Measurements from ENCODE around the gene ETV3. TPM values are rescaled to one million over a fixed set of nuclear protein-coding genes. Genes with fewer than 3 reads are reported as not detected.

Gene ETV3
- total and polyA plus RNA-seq, 10 of the 15 experiments (the other 5 are each of a cell fraction or from before 2014, with no cell fraction given), result 1.7 to 13.8 (median 7.2) TPM

DNA sequence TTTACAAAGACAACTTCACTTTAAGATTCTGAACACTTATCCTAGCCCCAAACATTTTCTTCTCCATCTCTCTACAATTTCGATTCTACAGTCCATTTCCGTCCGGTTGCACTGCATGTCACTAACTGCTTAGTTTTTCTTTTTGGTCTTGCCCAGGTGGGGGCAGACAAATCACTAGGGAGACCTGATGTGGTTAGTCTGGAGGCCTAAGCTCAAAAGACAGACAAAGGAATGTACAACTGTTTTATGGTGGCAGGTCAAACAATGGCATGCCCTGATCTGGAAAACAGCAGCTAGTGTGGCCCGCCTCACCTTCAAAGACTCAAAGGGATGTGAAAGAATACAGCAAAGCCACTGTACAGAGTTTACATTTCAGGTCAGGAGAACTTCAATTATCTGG lies 3.8 kb downstream of the ETV3 start:
- in situ Hi-C loops (cut with MboI), result no loop called here
- DNase-seq (ENCODE audit: low read depth, low spot score) (no peak), FAIRE-seq (no peak), ATAC-seq (no peak)
- H2AFZ ChIP-seq (ENCODE audit: control insufficient read depth, low read depth, low read length), result no peak overlapping the region
- H3K79me2 ChIP-seq (ENCODE audit: control insufficient read depth, insufficient read depth, low read length), result peaks cover 29% of the 10 kb centered on the region
- H3K36me3 ChIP-seq (ENCODE audit: control insufficient read depth in 2 of 2, insufficient read depth in 2 of 2, low read length in 1 of 2), result peaks cover 4 to 11% of the 10 kb centered on the region in 2 experiments
- no peaks in the 10 kb centered on the region; the same call in 1 of the 2 replicates for H4K20me1 ChIP-seq (ENCODE audit: control insufficient read depth, insufficient read depth)
- BruUV-seq (replicated peaks), result no TSS peak
- SMC1A ChIA-PET (ENCODE audit: uncharacterized antibody, unreplicated experiment), result interaction anchor here (1.2 to 8.3 kb wide), 5 partner anchors 13 to 47 kb away, joined by 3 to 65 read pairs (median 17); no protein-coding TSS in a partner anchor
- peaks cover 9% of the 10 kb centered on the region; the same call in 1 of the 2 replicates for H3K4me1 ChIP-seq (ENCODE audit: control insufficient read depth, insufficient read depth, low read length)
- 100% methylated on average over 4 of the region's 4 CpGs for WGBS (ENCODE audit: insufficient coverage, insufficient replicate concordance, low lambda C conversion rate, missing lambda C conversion rate)
- no peak overlapping the region for H3K4me2 ChIP-seq (ENCODE audit: control insufficient read depth, insufficient read depth)
- no peak overlapping the region for H3K27ac ChIP-seq (ENCODE audit: control insufficient read depth, insufficient read depth)
- no peaks in the 10 kb centered on the region for H3K9me3 ChIP-seq (replicated peaks; ENCODE audit: control insufficient read depth, insufficient read depth, low read length)
- CTCF ChIA-PET, result interaction anchor here (0.5 to 5.3 kb wide), 8 partner anchors 10 to 408 kb away, joined by 3 to 74 read pairs (median 4); no protein-coding TSS in a partner anchor
- TF ChIP-seq IRF5 (IDR thresholded peaks at IDR 0.05; ENCODE audit: borderline replicate concordance), result no peak
- no peak for TF ChIP-seq CHD4 (IDR thresholded peaks at IDR 0.05)
- TF ChIP-seq USF2 (IDR thresholded peaks at IDR 0.05; ENCODE audit: borderline replicate concordance, low read depth, low read length), result no peak
- TF ChIP-seq NBN (IDR thresholded peaks at IDR 0.05), result no peak
- no peak for TF ChIP-seq NRF1 (conservative IDR thresholded peaks at IDR 0.05; ENCODE audit: low read depth, low read length)
- TF ChIP-seq CREB1 (IDR thresholded peaks at IDR 0.05; ENCODE audit: low read depth), result no peak
- no peak for TF ChIP-seq BHLHE40 (IDR thresholded peaks at IDR 0.05; ENCODE audit: borderline replicate concordance in 1 of 2, low read depth in 2 of 2, low read length in 1 of 2)
- TF ChIP-seq, protein P1, sequence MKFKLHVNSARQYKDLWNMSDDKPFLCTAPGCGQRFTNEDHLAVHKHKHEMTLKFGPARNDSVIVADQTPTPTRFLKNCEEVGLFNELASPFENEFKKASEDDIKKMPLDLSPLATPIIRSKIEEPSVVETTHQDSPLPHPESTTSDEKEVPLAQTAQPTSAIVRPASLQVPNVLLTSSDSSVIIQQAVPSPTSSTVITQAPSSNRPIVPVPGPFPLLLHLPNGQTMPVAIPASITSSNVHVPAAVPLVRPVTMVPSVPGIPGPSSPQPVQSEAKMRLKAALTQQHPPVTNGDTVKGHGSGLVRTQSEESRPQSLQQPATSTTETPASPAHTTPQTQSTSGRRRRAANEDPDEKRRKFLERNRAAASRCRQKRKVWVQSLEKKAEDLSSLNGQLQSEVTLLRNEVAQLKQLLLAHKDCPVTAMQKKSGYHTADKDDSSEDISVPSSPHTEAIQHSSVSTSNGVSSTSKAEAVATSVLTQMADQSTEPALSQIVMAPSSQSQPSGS (IDR thresholded peaks at IDR 0.05; ENCODE audit: low read length), result no peak
- TF ChIP-seq TAF1 (IDR thresholded peaks at IDR 0.05; ENCODE audit: borderline replicate concordance, low read depth, low read length), result no peak
- no peak for TF ChIP-seq ZBTB4 (CRISPR knock-in tag; IDR thresholded peaks at IDR 0.05)
- no peak for TF ChIP-seq SIX5 (IDR thresholded peaks at IDR 0.05; ENCODE audit: low read depth, low read length, severe bottlenecking)
- intact Hi-C loops (cut with micrococcal nuclease; ENCODE audit: unreplicated experiment), result no loop called here
- H3K27me3 ChIP-seq (replicated peaks in 1 of 2; ENCODE audit: control insufficient read depth in 2 of 2, insufficient read depth in 2 of 2, low read length in 1 of 2), result no peaks in the 10 kb centered on the region
- POLR2A ChIA-PET, result no interaction called here
- RAD21 ChIA-PET (ENCODE audit: unreplicated experiment), result interaction anchor here (1.0 to 5.7 kb wide), 6 partner anchors 18 to 47 kb away, joined by 3 to 54 read pairs (median 6); no protein-coding TSS in a partner anchor
- no peak overlapping the region; the same call in 1 of the 2 replicates for H3K4me3 ChIP-seq
- no peak overlapping the region for H3K9ac ChIP-seq (ENCODE audit: control insufficient read depth, insufficient read depth, low read length)

Measured in GM12878 (cell line).